ENCODE measurements around the gene IFI27.

DNA sequence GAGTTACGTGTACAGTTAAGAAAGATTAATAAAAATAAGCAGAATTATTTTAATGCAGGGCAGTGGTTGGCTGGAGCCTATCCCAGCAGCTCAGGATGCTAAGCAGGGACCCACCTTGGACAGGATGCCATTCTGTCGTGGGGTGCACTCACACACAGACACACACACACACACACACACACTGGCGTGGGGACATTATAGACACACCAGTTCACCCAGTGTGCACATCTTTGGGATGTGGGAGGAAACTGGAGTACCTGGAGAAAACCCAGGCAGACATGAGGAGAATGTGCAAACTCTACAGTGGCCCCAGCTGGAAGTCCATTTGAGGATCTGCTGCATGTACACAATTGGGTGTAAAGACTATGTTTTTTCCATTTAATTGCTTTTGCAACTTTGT lies 31.7 kb downstream of the IFI27 start:
- TF ChIP-seq CTCF (IDR thresholded peaks at IDR 0.05): no peak
- no peak for TF ChIP-seq POLR2A (IDR thresholded peaks at IDR 0.05)
- no peak for TF ChIP-seq EP300 (IDR thresholded peaks at IDR 0.05)

Measured in gastroesophageal sphincter (tissue), 3 donors.